DMS114 treated with DMSO at 0.1 percent for 48 hours (cell line): ENCODE results near the gene GTF2F2.
A peak's percentile ranks its signal among the peaks of the same experiment; 100 is the strongest.

Experiments used
- DNase-seq: peaks from one replicate; lab custom pipeline; 2025; ENCODE audit not compliant: unreplicated experiment; lab: John Stamatoyannopoulos, UW

Gene GTF2F2

GRCh38 chr13:45120967-45121831 is 889 bp downstream of the GTF2F2 start:
- peak; percentile 2 for DNase-seq

- no peak for DNase-seq
These were observed 2.6 kb downstream of the GTF2F2 start for GRCh38 chr13:45122941-45123340.

- no peak for DNase-seq
These were observed 12.2 kb downstream of the GTF2F2 start for GRCh38 chr13:45132369-45133064.

- no peak for DNase-seq
These were observed 13.2 kb downstream of the GTF2F2 start for GRCh38 chr13:45133396-45134118.

GRCh38 chr13:45136741-45137504 is 16.6 kb downstream of the GTF2F2 start:
- no peak for DNase-seq

GRCh38 chr13:45137526-45137925 is 17.2 kb downstream of the GTF2F2 start:
- DNase-seq = no peak

- no peak for DNase-seq
These were observed 18.0 kb downstream of the GTF2F2 start for GRCh38 chr13:45138282-45138681.

- no peak for DNase-seq
These were observed 21.1 kb downstream of the GTF2F2 start for GRCh38 chr13:45141369-45141768.

- DNase-seq = no peak
These were observed 22.4 kb downstream of the GTF2F2 start for GRCh38 chr13:45142440-45143345.

GRCh38 chr13:45143346-45143751 is 23.0 kb downstream of the GTF2F2 start:
- no peak for DNase-seq

GRCh38 chr13:45149964-45150363 is 29.7 kb downstream of the GTF2F2 start:
- DNase-seq = no peak

GRCh38 chr13:45156565-45157361 is 36.5 kb downstream of the GTF2F2 start:
- no peak for DNase-seq

GRCh38 chr13:45162194-45162593 is 41.9 kb downstream of the GTF2F2 start:
- no peak for DNase-seq

GRCh38 chr13:45162821-45163220 is 42.5 kb downstream of the GTF2F2 start:
- DNase-seq = no peak

- DNase-seq = no peak
These were observed 46.5 kb downstream of the GTF2F2 start for GRCh38 chr13:45166858-45167257.

GRCh38 chr13:45167611-45168554 is 47.6 kb downstream of the GTF2F2 start:
- no peak for DNase-seq

GRCh38 chr13:45168555-45168930 is 48.2 kb downstream of the GTF2F2 start:
- no peak for DNase-seq

GRCh38 chr13:45174478-45174877 is 54.2 kb downstream of the GTF2F2 start:
- no peak for DNase-seq
